ENCODE data around the gene EFNA5.

Gene EFNA5

GRCh38 chr5:107415762-107416161 is 255.0 kb downstream of the EFNA5 start:
- DNase-seq: no peak

- no peak for DNase-seq
These were observed 255.9 kb downstream of the EFNA5 start for GRCh38 chr5:107414802-107415201.

GRCh38 chr5:107413754-107414153 is 257.0 kb downstream of the EFNA5 start:
- no peak for DNase-seq

GRCh38 chr5:107408564-107408963 is 262.2 kb downstream of the EFNA5 start:
- no peak for DNase-seq

DNA sequence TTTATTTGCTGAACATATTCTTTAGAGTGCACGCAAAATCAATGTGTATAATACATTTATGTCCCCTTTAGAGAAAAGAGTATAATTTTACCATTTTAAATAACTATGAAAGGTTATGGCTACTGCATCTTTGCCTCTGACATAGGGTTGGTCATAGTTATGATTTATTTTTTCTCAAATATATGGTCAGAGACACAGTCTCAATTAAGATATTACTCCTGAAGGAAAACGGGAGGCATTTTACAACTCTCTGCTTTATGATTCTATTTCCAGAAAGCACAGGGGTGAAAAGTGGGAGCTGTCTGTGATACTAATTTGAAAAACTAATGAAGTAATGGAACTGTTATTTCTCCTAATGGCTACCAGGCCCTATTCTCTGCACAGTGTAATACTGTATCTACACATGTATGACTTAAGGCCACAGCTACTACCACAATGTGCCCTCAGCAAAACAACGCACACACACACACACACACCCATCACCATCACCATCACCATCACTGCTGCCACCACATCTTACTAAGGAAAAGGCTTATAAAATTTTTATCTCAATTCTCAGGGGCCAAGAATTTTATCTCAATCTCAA is 262.9 kb downstream of the EFNA5 start:
- no peak for DNase-seq

DNA sequence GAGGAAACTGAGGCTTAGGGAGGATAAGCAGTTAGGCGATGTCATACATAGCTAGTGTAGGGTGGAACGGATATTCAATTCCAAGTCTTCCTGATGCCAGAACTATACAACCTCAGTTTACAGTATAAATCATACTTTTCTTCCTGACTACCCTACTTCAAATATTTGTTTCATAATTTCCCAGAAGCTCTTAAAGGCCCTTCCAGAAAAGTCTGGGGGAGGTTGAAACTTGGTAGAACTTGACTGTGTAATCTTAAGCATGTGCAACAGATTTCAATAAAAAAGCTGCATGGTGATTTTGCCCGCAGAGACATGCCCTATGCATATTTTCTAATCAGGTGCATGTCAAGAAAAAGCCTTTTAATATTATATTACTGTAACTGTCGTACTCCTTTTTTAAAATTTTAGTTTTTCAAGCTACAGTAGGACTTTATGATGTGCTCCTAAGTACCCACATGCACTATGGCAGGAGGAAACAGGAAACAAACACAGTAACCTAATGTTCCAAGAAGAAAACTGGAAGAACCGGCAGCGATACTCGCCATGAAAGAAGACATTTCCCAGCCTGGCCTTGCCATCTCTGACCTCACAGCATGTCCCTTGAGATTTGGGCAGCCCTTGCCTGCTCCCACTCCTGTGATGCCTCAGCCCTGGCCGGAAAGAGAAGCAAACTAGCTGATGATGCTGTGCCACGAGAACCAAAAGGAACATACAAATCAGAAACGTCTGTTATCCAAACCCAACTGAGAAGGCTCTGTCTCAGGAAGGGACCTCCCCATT is 266.0 kb downstream of the EFNA5 start:
- no peak for DNase-seq

DNA sequence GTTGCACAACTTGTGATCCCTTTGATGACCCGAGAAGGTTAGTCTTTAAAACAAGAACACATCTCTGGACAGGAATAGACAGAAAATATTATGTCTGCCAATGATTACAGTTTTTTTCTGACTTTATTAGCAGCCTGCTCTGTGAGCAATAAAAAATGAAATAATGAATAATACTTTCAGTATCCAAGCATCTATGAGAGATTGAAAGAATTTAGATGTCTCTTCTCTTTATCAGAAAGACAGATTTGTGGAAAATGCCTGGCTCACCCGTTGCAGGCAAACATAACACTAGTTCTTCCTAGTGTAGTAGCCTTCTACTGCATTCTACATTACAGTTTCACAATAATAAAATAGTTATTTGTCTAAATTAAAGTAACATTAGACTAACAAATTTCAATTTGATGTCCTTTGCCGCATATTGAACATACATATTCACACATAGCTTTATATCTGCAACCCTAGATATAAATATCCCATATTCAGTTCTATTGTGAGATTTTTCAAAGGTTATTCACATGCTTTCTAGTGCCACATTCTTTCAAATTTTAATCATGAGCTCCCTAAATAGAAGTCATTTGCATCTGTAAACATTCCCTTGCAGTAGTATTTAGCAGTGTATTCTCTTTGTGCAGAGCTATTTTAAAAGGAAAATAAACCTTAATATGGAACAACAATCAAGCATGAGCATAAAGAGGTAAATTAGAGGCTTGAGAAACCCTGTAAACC is 267.3 kb downstream of the EFNA5 start:
- no peak for DNase-seq

GRCh38 chr5:107402434-107403227 is 268.1 kb downstream of the EFNA5 start:
- DNase-seq: peak; percentile 64

DNA sequence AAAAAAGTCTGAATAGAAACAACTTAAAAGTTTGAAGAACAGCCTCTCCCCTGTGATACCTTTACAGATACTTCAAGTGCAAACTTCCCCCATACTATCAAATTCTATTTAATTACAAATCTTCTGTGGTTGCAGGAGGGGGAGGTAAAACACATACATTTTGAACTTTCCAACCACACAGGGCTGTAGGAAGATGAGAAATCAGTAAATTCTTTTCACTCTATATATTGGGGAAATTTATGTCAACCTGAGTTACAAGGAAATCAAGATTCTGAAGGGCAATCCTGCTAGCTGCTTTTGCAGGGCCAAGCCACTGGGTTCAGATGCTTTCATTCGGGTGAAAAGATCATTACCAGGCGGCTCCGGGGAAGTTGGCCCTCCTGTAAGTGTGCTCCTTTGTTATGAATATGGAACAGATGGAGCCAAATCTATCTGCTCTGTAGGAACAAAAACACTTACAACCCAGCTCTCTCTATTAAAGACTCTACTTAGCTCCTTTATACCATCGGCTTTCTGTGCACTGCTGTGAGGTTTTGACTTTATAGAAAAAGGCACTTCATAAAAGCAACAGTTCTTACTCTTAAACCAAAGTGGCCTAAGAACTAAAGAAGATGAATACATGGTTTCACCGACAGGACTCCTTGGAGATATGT is 269.1 kb downstream of the EFNA5 start:
- DNase-seq: no peak

DNA sequence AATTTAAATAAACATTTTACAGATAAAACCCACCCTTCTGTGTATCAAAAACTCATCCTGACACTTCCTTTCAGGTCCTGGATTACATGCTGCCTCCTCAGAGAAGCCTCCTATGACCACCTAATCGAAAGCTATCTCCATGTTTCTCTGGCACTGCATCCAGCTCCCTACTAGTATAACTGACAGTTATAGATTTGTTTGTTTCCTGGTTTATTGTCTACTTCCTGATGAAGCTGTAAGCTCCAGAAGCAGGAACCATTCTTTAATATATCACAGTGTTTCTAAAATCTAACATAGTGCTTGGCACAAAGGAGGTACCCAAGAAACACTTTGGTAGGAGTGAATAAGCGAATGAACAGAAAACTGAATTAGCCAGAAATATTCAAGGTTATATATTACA is 270.4 kb downstream of the EFNA5 start:
- no peak for DNase-seq

DNA sequence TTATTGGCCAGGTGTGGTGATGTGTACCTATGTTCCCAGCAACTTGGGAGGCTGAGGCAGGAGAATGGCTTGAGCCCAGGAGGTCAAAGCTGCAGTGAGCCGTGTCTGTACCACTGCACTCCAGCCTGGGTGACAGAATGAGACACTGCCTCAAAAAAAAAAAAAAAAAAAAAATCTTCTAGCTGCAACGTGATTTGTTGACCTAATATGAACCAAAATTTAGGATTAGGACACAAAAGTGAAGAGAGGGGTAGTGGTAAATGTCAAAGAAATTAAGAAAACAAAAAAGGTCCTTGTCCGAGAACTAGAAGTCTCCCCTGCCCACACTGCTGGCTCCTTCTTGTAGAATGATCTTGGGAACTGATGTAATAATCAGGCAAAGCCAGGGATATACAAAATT is 272.0 kb downstream of the EFNA5 start:
- no peak for DNase-seq

GRCh38 chr5:107396351-107396690 is 274.4 kb downstream of the EFNA5 start:
- no peak for DNase-seq

- no peak for DNase-seq
These were observed 274.9 kb downstream of the EFNA5 start for GRCh38 chr5:107395632-107396350.

GRCh38 chr5:107393851-107394250 is 276.9 kb downstream of the EFNA5 start:
- no peak for DNase-seq

DNA sequence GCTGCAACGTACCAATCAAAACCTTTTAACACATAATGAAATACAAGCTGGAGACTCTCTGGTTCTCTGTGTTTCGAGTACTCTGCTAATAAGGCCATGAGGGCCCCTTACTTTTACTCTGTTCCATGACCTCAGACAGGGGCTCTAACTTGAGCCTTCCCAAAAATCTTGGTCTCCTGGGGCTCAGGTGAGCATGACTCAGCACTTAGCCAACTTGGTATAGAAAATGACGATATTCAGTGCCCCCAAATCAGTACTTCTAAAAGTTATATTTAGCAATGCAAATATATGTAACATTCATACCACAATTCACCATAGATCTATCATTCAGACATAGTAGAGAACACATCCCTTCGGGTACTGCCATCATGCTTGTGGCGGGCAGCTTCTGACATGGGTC is 278.9 kb downstream of the EFNA5 start:
- DNase-seq: no peak

DNA sequence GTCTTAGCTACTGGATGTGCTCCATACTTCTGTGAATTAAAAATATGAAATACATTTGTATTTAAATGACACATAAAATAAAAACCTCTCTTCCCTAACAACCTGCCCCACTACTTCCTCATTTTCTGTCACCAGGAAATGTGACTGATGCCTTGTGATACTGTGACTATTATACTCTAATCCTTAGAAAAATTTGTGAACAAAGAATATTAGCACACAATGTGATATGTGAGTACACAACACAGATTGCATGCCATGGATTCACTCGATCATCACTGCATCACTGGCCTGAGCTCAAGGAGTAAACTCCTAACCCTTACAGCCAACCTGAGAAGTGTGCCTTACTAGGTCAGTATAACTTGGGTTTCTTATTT is 281.0 kb downstream of the EFNA5 start:
- DNase-seq: no peak

- DNase-seq: peak; percentile 39
These were observed 281.5 kb downstream of the EFNA5 start for GRCh38 chr5:107389130-107389774.

GRCh38 chr5:107388141-107388861 is 282.4 kb downstream of the EFNA5 start:
- no peak for DNase-seq

DNA sequence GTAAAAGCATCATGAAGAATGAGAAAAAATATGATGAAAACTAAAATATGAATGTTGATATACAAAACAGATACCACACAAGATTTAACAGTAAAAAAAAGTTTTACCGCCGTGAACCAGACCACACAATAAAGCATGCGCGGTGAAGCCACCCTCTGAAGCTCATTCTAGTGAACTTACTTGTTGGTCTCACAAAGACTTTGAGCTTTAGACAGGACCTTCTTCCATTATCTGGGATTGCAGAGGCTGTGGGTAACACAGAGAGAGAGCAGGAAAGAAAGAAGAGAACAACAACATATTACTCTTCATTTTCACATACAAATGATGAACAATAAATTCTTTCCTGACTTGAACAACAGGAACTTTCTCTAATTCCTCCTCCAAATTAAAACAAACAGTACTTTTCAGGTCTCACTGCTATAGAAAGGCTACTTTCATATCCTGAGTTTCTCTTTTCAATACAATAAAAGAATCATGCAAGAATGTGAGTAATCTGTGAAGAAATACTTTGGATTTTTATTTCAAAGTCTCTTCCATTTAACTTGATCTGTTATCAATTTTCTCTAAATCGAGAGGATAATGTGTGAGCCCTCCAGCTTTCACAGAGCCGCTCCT is 283.1 kb downstream of the EFNA5 start:
- DNase-seq: no peak

GRCh38 chr5:107385708-107386107 is 285.0 kb downstream of the EFNA5 start:
- DNase-seq: no peak
